Lower lobe of right lung (tissue), 2 donors: ENCODE results near the gene GDF9. TPM values are rescaled to one million over a fixed set of nuclear protein-coding genes. Genes with fewer than 3 reads are reported as not detected.
A peak's percentile ranks its signal among the peaks of the same experiment; 100 is the strongest.

Experiments used
- ATAC-seq, 2 donors: fragments of 200-7000 bp; cut with Tn5 transposase; one replicate each; pipeline ENCODE4 v1.9.1; 2020 to 2022; ENCODE audit warnings: mild to moderate bottlenecking in 2 of 2, moderate library complexity in 2 of 2
- DNase-seq: peaks from one replicate; pipeline ENCODE4 v3.0.0-alpha.2; 2020
- H3K27ac ChIP-seq: fragments of 200-600 bp; one replicate; pipeline ENCODE4 v1.8.0; 2022
- H3K27me3 ChIP-seq: fragments of 200-600 bp; one replicate; pipeline ENCODE4 v1.8.0; 2022; ENCODE audit warnings: low read depth
- H3K36me3 ChIP-seq: fragments of 200-600 bp; one replicate; pipeline ENCODE4 v1.8.0; 2022; ENCODE audit warnings: mild to moderate bottlenecking
- H3K4me1 ChIP-seq: fragments of 200-600 bp; one replicate; pipeline ENCODE4 v1.8.0; 2022
- H3K4me3 ChIP-seq: fragments of 200-600 bp; one replicate; pipeline ENCODE4 v1.8.0; 2022; ENCODE audit warnings: mild to moderate bottlenecking
- H3K9me3 ChIP-seq: fragments of 200-600 bp; one replicate; pipeline ENCODE4 v1.8.0; 2022
- CTCF ChIP-seq: fragments of 200-600 bp; IDR thresholded peaks from one replicate; pipeline ENCODE4 v1.8.0; 2022; ENCODE audit warnings: antibody characterized with exemption, mild to moderate bottlenecking
- intact Hi-C: fragments of 100-400 bp; cut with DNase I; formaldehyde crosslinking; loops from one replicate; pipeline ENCODE4 v1.11.0; 2022
- long read RNA-seq: library from polyadenylated mRNA; unstranded; transcript quantifications from one replicate; pipeline ENCODE4 v2.0.0, GENCODE V29; 2021
- total RNA-seq: library from RNA; stranded (reverse); fragmentation: NEBNext Ultra II Directional; extraction: Animal tissue kit (Norgen Biotek cat#: 25700); gene quantifications from one replicate; pipeline ENCODE4 v1.2.1, GENCODE V29; 2021
- donor health status: DM: no; HTN: yes; CAD: no; lungs with severe emphysema.

The GDF9 gene
- total RNA-seq, result 0.15 TPM
- long read RNA-seq, partial matches to known transcripts, result 0 of 1 reads
- long read RNA-seq, other reads (novel, unspliced or antisense), result 1 of 1 reads

- peak; percentile 99 to 100 for ATAC-seq
- peak; percentile 21 for TF ChIP-seq CTCF
- intact Hi-C loops, result no loop called here
These were observed at the start of gene GDF9, which contains the start of gene UQCRQ for GRCh38 chr5:132866342-132867045. Gene GDF9 (minus strand): TSS chr5:132866469. CDS start chr5:132864533, 1,936 bp downstream. Gene UQCRQ (plus strand): TSS chr5:132866642. CDS start chr5:132866882, 240 bp downstream.

DNA sequence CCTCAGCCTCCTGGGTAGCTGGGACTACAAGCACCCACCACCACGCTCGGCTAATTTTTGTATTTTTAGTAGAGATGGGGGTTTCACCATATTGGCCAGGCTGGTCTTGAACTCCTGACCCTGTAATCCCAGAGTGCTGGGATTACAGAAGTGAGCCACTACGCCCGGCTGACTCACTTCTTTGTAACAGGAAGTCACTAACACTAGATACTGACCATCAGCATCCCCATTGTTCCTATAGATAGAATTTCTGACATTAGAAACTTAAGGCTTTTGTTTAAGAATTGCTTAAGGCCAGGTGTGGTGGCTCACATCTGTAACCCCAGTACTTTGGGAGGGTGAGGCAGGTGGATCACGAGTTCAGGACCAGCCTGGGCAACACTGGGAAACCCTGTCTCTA lies 49.4 kb upstream of the GDF9 start:
- Histone ChIP-seq H3K36me3 (peaks cover 71% of the 10 kb centered on the region), H3K27me3 (no peaks in the 10 kb centered on the region), H3K9me3 (no peaks in the 10 kb centered on the region), H3K4me3 (no peak overlapping the region), H3K4me1 (no peaks in the 10 kb centered on the region), H3K27ac (no peak overlapping the region)
- peak; percentile 37 to 44 for ATAC-seq
- no peak for TF ChIP-seq CTCF
- DNase-seq, result no peak
- intact Hi-C loops, result no loop called here

More at GRCh38 chr5:132866342-132867045, at the start of gene GDF9, which contains the start of gene UQCRQ:
- Histone ChIP-seq H3K27me3 (no peaks in the 10 kb centered on the region), H3K4me3 (peak within 1 kb of the TSS; percentile 83), H3K9me3 (no peaks in the 10 kb centered on the region), H3K27ac (peak within 1 kb of the TSS; percentile 93), H3K36me3 (peaks cover 36% of the 10 kb centered on the region), H3K4me1 (peaks cover 22% of the 10 kb centered on the region)
- peak; percentile 96 for DNase-seq

GRCh38 chr5:132909702-132910101 lies 43.4 kb upstream of the GDF9 start:
- intact Hi-C loops, result no loop called here

DNA sequence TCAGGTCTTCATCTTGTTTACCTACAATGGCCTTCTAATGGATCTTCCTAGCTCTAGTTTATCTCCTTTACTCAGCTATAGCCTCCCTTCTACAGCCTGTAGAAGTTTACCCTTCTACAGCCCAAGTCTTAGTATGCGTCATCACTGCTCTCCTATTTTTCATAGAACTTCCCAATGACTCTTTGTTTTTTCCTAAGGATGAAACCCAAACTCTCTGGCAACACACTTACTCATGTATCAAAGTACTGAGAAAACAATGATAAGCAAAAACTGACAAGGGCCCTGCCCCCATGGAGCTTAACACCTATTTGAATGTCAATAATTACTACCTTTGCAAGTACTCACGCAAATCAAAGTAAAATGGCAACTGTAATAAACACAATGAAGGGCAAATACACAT lies 40.9 kb upstream of the GDF9 start:
- DNase-seq, result no peak
- ATAC-seq, result no peak
- H3K9me3 ChIP-seq, result no peaks in the 10 kb centered on the region
- no peak overlapping the region for H3K4me3 ChIP-seq
- H3K4me1 ChIP-seq, result peaks cover 16% of the 10 kb centered on the region
- H3K27ac ChIP-seq, result no peak overlapping the region
- H3K27me3 ChIP-seq, result no peaks in the 10 kb centered on the region
- intact Hi-C loops, result no loop called here
- H3K36me3 ChIP-seq, result peaks cover 41% of the 10 kb centered on the region
- TF ChIP-seq CTCF, result no peak

More at GRCh38 chr5:132909702-132910101, 43.4 kb upstream of the GDF9 start:
- H3K4me1 ChIP-seq, result peaks cover 16% of the 10 kb centered on the region
- H3K27ac ChIP-seq, result no peak overlapping the region
- peaks cover 42% of the 10 kb centered on the region for H3K36me3 ChIP-seq
- H3K9me3 ChIP-seq, result no peaks in the 10 kb centered on the region
- no peak for TF ChIP-seq CTCF
- no peak overlapping the region for H3K4me3 ChIP-seq
- ATAC-seq (no peak), DNase-seq (no peak)
- H3K27me3 ChIP-seq, result no peaks in the 10 kb centered on the region

- Histone ChIP-seq H3K27me3 (no peaks in the 10 kb centered on the region), H3K4me1 (peaks cover 16% of the 10 kb centered on the region), H3K36me3 (peaks cover 39% of the 10 kb centered on the region), H3K9me3 (no peaks in the 10 kb centered on the region), H3K27ac (no peak overlapping the region), H3K4me3 (no peak overlapping the region)
- intact Hi-C loops, result no loop called here
- DNase-seq (no peak), ATAC-seq (peak; percentile 72 to 81)
- TF ChIP-seq CTCF, result peak; percentile 16
These were observed 39.7 kb upstream of the GDF9 start for GRCh38 chr5:132905938-132906337.
